Endodermal cell (in vitro differentiated cells): ENCODE measurements around the gene LPP. TPM values are rescaled to one million over a fixed set of nuclear protein-coding genes. Genes with fewer than 3 reads are reported as not detected.

ENCODE experiments used
- DNase-seq: peaks from one replicate; pipeline ENCODE4 v3.0.0-alpha.2; 2017
- H3K27ac ChIP-seq: 2 replicates; pipeline ENCODE4 v1.5.1; 2013; ENCODE audit warnings: mild to moderate bottlenecking, low read depth, low read length, moderate library complexity
- H3K27me3 ChIP-seq: 2 replicates; pipeline ENCODE4 v1.6.1; 2013; ENCODE audit warnings: mild to moderate bottlenecking, low read length, moderate library complexity; ENCODE audit not compliant: insufficient read depth, control insufficient read depth, poor library complexity, severe bottlenecking
- H3K36me3 ChIP-seq: 2 replicates; pipeline ENCODE4 v1.7.0; 2013; ENCODE audit warnings: mild to moderate bottlenecking, low read length, moderate library complexity; ENCODE audit not compliant: control insufficient read depth, insufficient read depth
- H3K4me1 ChIP-seq: one replicate; pipeline ENCODE4 v1.7.0; 2013; ENCODE audit warnings: low read length; ENCODE audit not compliant: control insufficient read depth, insufficient read depth
- H3K4me3 ChIP-seq: 2 replicates; pipeline ENCODE4 v1.5.1; 2013; ENCODE audit warnings: mild to moderate bottlenecking, low read length, moderate library complexity
- H3K9ac ChIP-seq: 2 replicates; pipeline ENCODE4 v1.6.1; 2013; ENCODE audit warnings: mild to moderate bottlenecking, low read length, moderate library complexity; ENCODE audit not compliant: poor library complexity, severe bottlenecking; ENCODE audit errors: extremely low read depth
- H3K9me3 ChIP-seq: 2 replicates; pipeline ENCODE4 v1.6.1; 2013; ENCODE audit warnings: mild to moderate bottlenecking, low read length, moderate library complexity; ENCODE audit not compliant: control insufficient read depth
- H3K27ac Mint-ChIP-seq: 2 replicates; pipeline ENCODE4 v1.8.0; 2020; ENCODE audit warnings: mixed read lengths
- H3K27me3 Mint-ChIP-seq: 2 replicates; pipeline ENCODE4 v1.8.0; 2021; ENCODE audit warnings: mild to moderate bottlenecking, mixed read lengths; ENCODE audit not compliant: insufficient read depth
- H3K36me3 Mint-ChIP-seq: 2 replicates; pipeline ENCODE4 v1.8.0; 2020; ENCODE audit warnings: low read depth, mixed read lengths
- H3K4me1 Mint-ChIP-seq: 2 replicates; pipeline ENCODE4 v1.8.0; 2020; ENCODE audit warnings: mixed read lengths
- H3K4me3 Mint-ChIP-seq: 2 replicates; pipeline ENCODE4 v1.8.0; 2020; ENCODE audit warnings: mild to moderate bottlenecking, moderate library complexity, mixed read lengths
- H3K9me3 Mint-ChIP-seq: 2 replicates; pipeline ENCODE4 v1.8.0; 2020; ENCODE audit warnings: mild to moderate bottlenecking, mixed read lengths
- WGBS, 2 experiments: methylation state at CpG; one replicate each; pipeline versions ENCODE4 v1.1.5 to v1.1.7; 2013; ENCODE audit warnings: missing lambda C conversion rate in 2 of 2, mixed read lengths in 1 of 2; ENCODE audit not compliant: insufficient coverage in 1 of 2, insufficient read length in 1 of 2; 5-methylcytosine and 5-hydroxymethylcytosine counted together
- total RNA-seq, 2 donors: library from RNA; stranded (reverse); fragmentation: NEBNext Ultra II Directional in 1 of 2; extraction: Animal tissue kit (Norgen Biotek cat#: 25700) in 1 of 2; gene quantifications; 2 replicates in 1 of 2; 3 replicates in 1 of 2; pipeline ENCODE4 v1.2.1, GENCODE V29; 2021
- TF ChIP-seq, protein P1 (sequence below): fragments of 200-600 bp; sonication (generic); conservative IDR thresholded peaks from 2 replicates; pipeline ENCODE4 v1.5.0; 2021; ENCODE audit warnings: antibody characterized with exemption, mild to moderate bottlenecking

The LPP gene
- total RNA-seq, 2 donors from 2014 or later: 78.0 to 105 TPM

DNA sequence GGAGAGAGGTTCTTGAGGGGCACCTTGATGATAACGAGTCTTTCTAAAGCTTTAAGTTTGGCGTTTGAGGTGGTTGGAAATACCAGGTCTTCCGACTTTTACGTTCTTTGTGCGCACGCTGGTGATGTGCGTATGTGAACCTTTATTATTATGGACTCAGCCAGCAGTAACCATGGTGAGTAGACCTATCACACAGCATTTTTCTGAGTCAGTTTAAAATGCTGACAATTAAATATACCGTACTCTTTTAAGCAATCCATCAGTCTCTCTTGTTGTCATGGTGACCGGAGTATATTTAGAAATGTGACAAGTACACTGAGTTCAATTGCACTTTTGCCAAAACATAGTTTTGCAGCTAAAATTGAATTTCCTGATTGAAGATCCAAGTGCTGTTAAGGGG is 172.2 kb downstream of the LPP start:
- TF ChIP-seq, protein P1, sequence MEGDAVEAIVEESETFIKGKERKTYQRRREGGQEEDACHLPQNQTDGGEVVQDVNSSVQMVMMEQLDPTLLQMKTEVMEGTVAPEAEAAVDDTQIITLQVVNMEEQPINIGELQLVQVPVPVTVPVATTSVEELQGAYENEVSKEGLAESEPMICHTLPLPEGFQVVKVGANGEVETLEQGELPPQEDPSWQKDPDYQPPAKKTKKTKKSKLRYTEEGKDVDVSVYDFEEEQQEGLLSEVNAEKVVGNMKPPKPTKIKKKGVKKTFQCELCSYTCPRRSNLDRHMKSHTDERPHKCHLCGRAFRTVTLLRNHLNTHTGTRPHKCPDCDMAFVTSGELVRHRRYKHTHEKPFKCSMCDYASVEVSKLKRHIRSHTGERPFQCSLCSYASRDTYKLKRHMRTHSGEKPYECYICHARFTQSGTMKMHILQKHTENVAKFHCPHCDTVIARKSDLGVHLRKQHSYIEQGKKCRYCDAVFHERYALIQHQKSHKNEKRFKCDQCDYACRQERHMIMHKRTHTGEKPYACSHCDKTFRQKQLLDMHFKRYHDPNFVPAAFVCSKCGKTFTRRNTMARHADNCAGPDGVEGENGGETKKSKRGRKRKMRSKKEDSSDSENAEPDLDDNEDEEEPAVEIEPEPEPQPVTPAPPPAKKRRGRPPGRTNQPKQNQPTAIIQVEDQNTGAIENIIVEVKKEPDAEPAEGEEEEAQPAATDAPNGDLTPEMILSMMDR: no peak
- no peaks in the 10 kb centered on the region for H3K4me1 Mint-ChIP-seq
- Histone ChIP-seq H3K9ac (no peak overlapping the region), H3K27ac (no peak overlapping the region), H3K9me3 (no peaks in the 10 kb centered on the region), H3K27me3 (no peaks in the 10 kb centered on the region), H3K4me1 (no peaks in the 10 kb centered on the region), H3K36me3 (peaks cover 36% of the 10 kb centered on the region), H3K4me3 (no peak overlapping the region)
- no peak overlapping the region for H3K4me3 Mint-ChIP-seq
- DNase-seq: no peak
- WGBS, 2 experiments: 95 to 96% methylated on average over 9 of the region's 9 CpGs
- no peaks in the 10 kb centered on the region for H3K9me3 Mint-ChIP-seq
- no peaks in the 10 kb centered on the region for H3K27me3 Mint-ChIP-seq
- H3K36me3 Mint-ChIP-seq: peaks cover 6% of the 10 kb centered on the region
- H3K27ac Mint-ChIP-seq: no peak overlapping the region

DNA sequence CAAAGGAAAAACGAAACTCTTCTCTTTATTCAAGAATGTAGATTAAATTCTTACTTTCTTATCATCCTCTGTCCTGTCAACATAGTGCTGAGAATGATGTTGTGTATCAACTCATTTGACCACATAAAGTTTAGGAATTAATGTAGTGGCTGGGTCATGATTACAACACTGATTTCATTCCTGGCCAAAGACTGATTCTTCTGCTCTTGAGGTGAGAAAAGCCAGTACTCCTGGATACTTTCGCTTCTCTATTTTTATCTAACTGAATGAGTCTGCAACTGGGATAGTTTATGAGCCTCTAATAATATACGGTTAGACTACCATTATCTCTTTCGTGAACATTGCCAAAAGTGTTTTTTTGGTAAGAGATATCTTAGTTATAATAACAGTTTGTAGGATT is 173.0 kb downstream of the LPP start:
- Histone ChIP-seq H3K9me3 (no peaks in the 10 kb centered on the region), H3K27me3 (no peaks in the 10 kb centered on the region), H3K36me3 (peaks cover 36% of the 10 kb centered on the region), H3K4me1 (no peaks in the 10 kb centered on the region), H3K27ac (no peak overlapping the region), H3K4me3 (no peak overlapping the region), H3K9ac (no peak overlapping the region)
- no peak for DNase-seq
- Mint-ChIP-seq H3K36me3 (peaks cover 6% of the 10 kb centered on the region), H3K4me3 (no peak overlapping the region), H3K27ac (no peak overlapping the region), H3K4me1 (no peaks in the 10 kb centered on the region), H3K27me3 (no peaks in the 10 kb centered on the region), H3K9me3 (no peaks in the 10 kb centered on the region)
- TF ChIP-seq, protein P1: no peak
- WGBS, 2 experiments: 99 to 100% methylated on average over 2 to 3 of the region's 4 CpGs

DNA sequence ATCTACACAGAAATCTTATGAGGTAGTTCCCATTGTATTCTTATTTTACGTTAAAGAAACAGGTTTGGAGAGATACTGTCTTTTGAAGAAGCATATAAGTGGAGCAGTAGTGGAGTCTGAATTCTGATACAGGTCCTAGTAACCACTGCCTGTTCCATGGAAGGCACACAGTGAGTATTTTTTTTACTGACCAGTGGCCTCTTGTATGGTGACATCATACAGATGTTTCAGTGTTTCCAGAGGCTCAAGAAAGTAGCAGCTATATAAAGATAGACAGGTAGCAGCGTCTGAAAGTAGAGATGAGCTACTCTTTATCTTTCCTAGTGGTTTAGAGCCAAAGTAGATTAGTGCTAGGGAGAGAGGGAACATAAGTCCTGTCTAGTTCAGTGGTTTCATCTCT is 173.5 kb downstream of the LPP start:
- no peaks in the 10 kb centered on the region for H3K9me3 Mint-ChIP-seq
- no peak overlapping the region for H3K4me3 Mint-ChIP-seq
- Histone ChIP-seq H3K27ac (no peak overlapping the region), H3K27me3 (no peaks in the 10 kb centered on the region), H3K9ac (no peak overlapping the region), H3K4me3 (no peak overlapping the region), H3K4me1 (no peaks in the 10 kb centered on the region), H3K9me3 (no peaks in the 10 kb centered on the region), H3K36me3 (peaks cover 36% of the 10 kb centered on the region)
- DNase-seq: no peak
- TF ChIP-seq, protein P1: no peak
- WGBS, 2 experiments: 85 to 92% methylated on average over 2 of the region's 2 CpGs
- no peaks in the 10 kb centered on the region for H3K4me1 Mint-ChIP-seq
- H3K36me3 Mint-ChIP-seq: peaks cover 6% of the 10 kb centered on the region
- no peak overlapping the region for H3K27ac Mint-ChIP-seq
- H3K27me3 Mint-ChIP-seq: no peaks in the 10 kb centered on the region
